ENCODE measurements around the gene ZNF280A.
"Not testable (repeated sequence)": the region's sequence is repeated elsewhere in the genome, so short reads cannot be mapped to it uniquely, and the experiment has no call there.

- TF ChIP-seq CTCF (IDR thresholded peaks at IDR 0.05 in 2 of 3, conservative IDR thresholded peaks at IDR 0.05 in 1 of 3; ENCODE audit: borderline replicate concordance in 1 of 3, insufficient read depth in 1 of 3, low read depth in 2 of 3, low read length in 2 of 3); ZBTB33 (IDR thresholded peaks at IDR 0.05; ENCODE audit: extremely low read depth, insufficient replicate concordance, low read length); EZH2 (IDR thresholded peaks at IDR 0.05); SRF (IDR thresholded peaks at IDR 0.05; ENCODE audit: low read depth); RAD21 (IDR thresholded peaks at IDR 0.05; ENCODE audit: low read depth); YY1 (IDR thresholded peaks at IDR 0.05; ENCODE audit: extremely low read depth, insufficient replicate concordance, low read depth, low read length); CEBPB (IDR thresholded peaks at IDR 0.05; ENCODE audit: low read depth); POLR2A (IDR thresholded peaks at IDR 0.05; ENCODE audit: borderline replicate concordance, extremely low read depth, insufficient read depth, insufficient read length); REST (IDR thresholded peaks at IDR 0.05; ENCODE audit: low read depth); ZFX (IDR thresholded peaks at IDR 0.05); POLR2AphosphoS5 (IDR thresholded peaks at IDR 0.05; ENCODE audit: low read depth, low read length); JUND (IDR thresholded peaks at IDR 0.05); TCF7L2 (IDR thresholded peaks at IDR 0.05; ENCODE audit: borderline replicate concordance, extremely low read depth, insufficient read depth, insufficient read length); FOSL1 (IDR thresholded peaks at IDR 0.05; ENCODE audit: low read depth): not testable (repeated sequence)
These were observed 49.0 kb downstream of the ZNF280A start for GRCh38 chr22:22471104-22471503.
